Adipose tissue (tissue), 3 donors: ENCODE results near the gene TMTC3. TPM values are rescaled to one million over a fixed set of nuclear protein-coding genes. Genes with fewer than 3 reads are reported as not detected.

ENCODE experiments used
- H3K27ac ChIP-seq: one replicate; pipeline ENCODE4 v1.5.1; 2013; ENCODE audit warnings: low read depth, low read length
- WGBS, 3 donors: extraction: QIAGEN DNeasy Blood & Tissue Kit; methylation state at CpG; one replicate each; pipeline ENCODE4 v1.1.7; 2013; 5-methylcytosine and 5-hydroxymethylcytosine counted together
- polyA plus RNA-seq, 3 donors: library from polyadenylated mRNA; stranded (reverse); fragments of 200-250 nt; gene quantifications; one replicate each; pipeline ENCODE4 v1.2.3, GENCODE V29; 2013
- donor health status: healthy with polysubstance abuse.
- donor health status: Bipolar disorder and iron deficiency.
- donor health status: healthy.

Gene TMTC3
- polyA plus RNA-seq, 3 donors = 1.3 to 2.4 (median 2.1) TPM

DNA sequence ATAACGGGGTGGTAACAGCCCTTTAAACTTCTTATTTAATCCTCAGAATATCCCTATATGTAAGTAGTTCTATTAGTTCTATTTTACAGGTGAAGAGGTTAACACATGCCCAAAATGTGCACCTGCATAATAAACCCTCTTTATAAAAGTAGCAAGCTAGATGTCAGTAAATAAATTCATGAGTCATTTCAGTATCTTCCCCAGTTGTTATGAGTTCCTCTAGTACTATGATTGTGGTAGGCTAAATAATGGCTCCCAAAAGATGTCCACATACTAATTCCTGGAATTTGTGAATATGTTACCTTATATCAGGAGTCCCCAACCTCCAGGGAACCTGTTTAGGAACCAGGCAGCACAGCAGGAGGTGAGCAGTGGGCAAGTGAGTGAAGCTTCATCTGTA is 106.5 kb downstream of the TMTC3 start:
- no peak overlapping the region for H3K27ac ChIP-seq
- WGBS, 3 donors = 93 to 95% (median 94%) methylated on average over 1 of the region's 1 CpG

Other genes starting within 250 kb of the TMTC3 start
- not detected for gene C12orf50, start 112.9 kb upstream of the TMTC3 start, polyA plus RNA-seq
- gene CEP290, start 219 bp upstream of the TMTC3 start, polyA plus RNA-seq = 1 to 10 TPM; 2.5 to 8.5 (median 3.2) TPM